DND-41 (cell line): ENCODE results near the gene ANXA3.

Experiments used
- ATAC-seq: fragments of 200-7000 bp; cut with Tn5 transposase; 3 replicates; pipeline ENCODE4 v1.9.1; 2021; ENCODE audit warnings: low read depth; ENCODE audit not compliant: insufficient read depth
- DNase-seq: peaks from one replicate; pipeline ENCODE4 v3.0.0-alpha.2; 2020
- H2AFZ ChIP-seq: 2 replicates; pipeline ENCODE4 v1.6.0; 2012; ENCODE audit warnings: low read depth, low read length
- H3K27ac ChIP-seq: 2 replicates; pipeline ENCODE4 v1.5.1; 2012; ENCODE audit warnings: low read length, inconsistent platforms
- H3K27me3 ChIP-seq: fragments of 200-600 bp; sonication (generic); 2 replicates; pipeline ENCODE4 v1.6.0; 2012; ENCODE audit warnings: low read length, mild to moderate bottlenecking, inconsistent platforms; ENCODE audit not compliant: insufficient read depth, poor library complexity
- H3K36me3 ChIP-seq: 2 replicates; pipeline ENCODE4 v1.5.1; 2012; ENCODE audit warnings: low read length, inconsistent platforms; ENCODE audit not compliant: insufficient read depth
- H3K4me1 ChIP-seq: 2 replicates; pipeline ENCODE4 v1.5.1; 2012; ENCODE audit warnings: mild to moderate bottlenecking, low read length; ENCODE audit not compliant: insufficient read depth
- H3K4me2 ChIP-seq: 2 replicates; pipeline ENCODE4 v1.6.0; 2012; ENCODE audit warnings: mild to moderate bottlenecking, moderate library complexity, low read length, inconsistent platforms; ENCODE audit not compliant: insufficient read depth
- H3K4me3 ChIP-seq, 2 experiments: fragments of 200-600 bp in 1 of 2; shearing (Covaris generic) in 1 of 2; 2 replicates each; pipeline ENCODE4 v1.5.1; 2012 to 2016; ENCODE audit warnings: inconsistent platforms in 2 of 2, low read length in 2 of 2, mild to moderate bottlenecking in 2 of 2, low read depth in 1 of 2, moderate library complexity in 1 of 2
- H3K79me2 ChIP-seq: 2 replicates; pipeline ENCODE4 v1.6.0; 2012; ENCODE audit warnings: low read length, inconsistent platforms; ENCODE audit not compliant: insufficient read depth
- H3K9ac ChIP-seq: 2 replicates; pipeline ENCODE4 v1.6.0; 2012; ENCODE audit warnings: low read depth, mild to moderate bottlenecking, inconsistent platforms, low read length, moderate library complexity
- H3K9me3 ChIP-seq: 2 replicates; pipeline ENCODE4 v1.5.1; 2012; ENCODE audit warnings: low read length, moderate library complexity, mild to moderate bottlenecking, inconsistent platforms; ENCODE audit not compliant: insufficient read depth, severe bottlenecking
- H4K20me1 ChIP-seq: 2 replicates; pipeline ENCODE4 v1.6.0; 2012; ENCODE audit warnings: low read length; ENCODE audit not compliant: insufficient read depth
- CTCF ChIP-seq: IDR thresholded peaks from 2 replicates; pipeline ENCODE4 v1.5.1; 2012; ENCODE audit warnings: borderline replicate concordance, low read length, moderate library complexity, mild to moderate bottlenecking; ENCODE audit not compliant: poor library complexity, severe bottlenecking; ENCODE audit errors: extremely low read depth
- EZH2 ChIP-seq: IDR thresholded peaks from 3 replicates; pipeline ENCODE4 v1.6.1; 2012; ENCODE audit warnings: borderline replicate concordance, low read depth, mild to moderate bottlenecking, moderate library complexity, low read length, inconsistent platforms; ENCODE audit not compliant: severe bottlenecking

The ANXA3 gene

DNA sequence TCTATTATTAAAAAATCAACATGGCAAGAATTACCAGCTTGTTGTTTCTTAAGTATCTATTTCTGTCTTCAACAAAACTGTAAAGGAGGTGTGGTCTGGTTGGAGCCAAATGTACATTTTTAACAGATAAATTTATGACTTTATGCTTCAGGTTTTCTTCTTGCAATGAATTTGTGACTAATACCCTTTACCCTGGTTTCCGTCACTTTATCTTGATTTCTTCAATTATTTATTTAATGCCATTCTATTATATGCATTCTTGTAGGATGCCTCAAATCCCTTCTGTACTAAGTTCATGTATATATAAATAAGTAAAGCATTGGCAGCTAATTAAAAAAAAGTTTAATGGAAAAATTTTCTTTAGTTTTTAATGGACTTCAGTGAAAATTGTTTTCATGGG, 41.5 kb upstream of the ANXA3 start:
- ATAC-seq (no peak), DNase-seq (no peak)
- no peak for TF ChIP-seq EZH2
- no peak for TF ChIP-seq CTCF
- H3K4me1 ChIP-seq, result no peaks in the 10 kb centered on the region
- no peaks in the 10 kb centered on the region for H3K9me3 ChIP-seq
- no peaks in the 10 kb centered on the region for H3K36me3 ChIP-seq
- no peak overlapping the region for H3K4me2 ChIP-seq
- no peak overlapping the region for H3K9ac ChIP-seq
- H3K27me3 ChIP-seq, result no peaks in the 10 kb centered on the region
- H3K4me3 ChIP-seq, result no peak overlapping the region
- no peak overlapping the region for H2AFZ ChIP-seq
- no peaks in the 10 kb centered on the region for H3K79me2 ChIP-seq
- H4K20me1 ChIP-seq, result no peaks in the 10 kb centered on the region
- H3K27ac ChIP-seq, result no peak overlapping the region

DNA sequence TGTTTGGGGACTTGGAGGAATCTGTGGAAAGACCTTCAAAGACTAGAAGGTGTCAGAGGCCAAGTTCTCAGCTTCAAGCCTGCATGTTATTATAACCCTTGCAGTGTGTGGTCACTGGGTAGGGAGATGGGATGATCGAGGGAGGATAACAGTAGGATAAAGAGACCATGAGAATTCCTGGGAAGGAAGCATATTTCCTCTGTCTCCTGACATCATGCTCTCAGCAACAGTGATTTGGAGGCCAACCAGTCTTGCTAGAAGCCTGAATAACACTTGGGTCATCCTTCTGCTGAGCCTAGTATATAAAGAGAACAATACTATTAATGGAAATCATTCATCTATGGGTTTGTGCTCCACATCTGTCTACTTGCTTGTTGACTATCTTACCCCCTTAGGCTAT, 40.9 kb upstream of the ANXA3 start:
- no peak for ATAC-seq
- no peak overlapping the region for H3K4me3 ChIP-seq
- H3K4me1 ChIP-seq, result no peaks in the 10 kb centered on the region
- H3K27me3 ChIP-seq, result no peaks in the 10 kb centered on the region
- H3K27ac ChIP-seq, result no peak overlapping the region
- no peak overlapping the region for H3K9ac ChIP-seq
- H3K9me3 ChIP-seq, result no peaks in the 10 kb centered on the region
- no peak overlapping the region for H3K4me2 ChIP-seq
- no peaks in the 10 kb centered on the region for H4K20me1 ChIP-seq
- H3K79me2 ChIP-seq, result no peaks in the 10 kb centered on the region
- no peak for DNase-seq
- no peaks in the 10 kb centered on the region for H3K36me3 ChIP-seq
- H2AFZ ChIP-seq, result no peak overlapping the region
- TF ChIP-seq EZH2 (no peak), CTCF (no peak)

GRCh38 chr4:78512357-78512920, 39.1 kb upstream of the ANXA3 start:
- DNase-seq (no peak), ATAC-seq (no peak)
- no peak overlapping the region for H3K27ac ChIP-seq
- TF ChIP-seq CTCF (no peak), EZH2 (no peak)
- H3K4me2 ChIP-seq, result no peak overlapping the region
- no peaks in the 10 kb centered on the region for H3K27me3 ChIP-seq
- H4K20me1 ChIP-seq, result no peaks in the 10 kb centered on the region
- no peaks in the 10 kb centered on the region for H3K79me2 ChIP-seq
- no peaks in the 10 kb centered on the region for H3K36me3 ChIP-seq
- no peak overlapping the region for H2AFZ ChIP-seq
- no peak overlapping the region for H3K4me3 ChIP-seq
- no peaks in the 10 kb centered on the region for H3K9me3 ChIP-seq
- H3K4me1 ChIP-seq, result no peaks in the 10 kb centered on the region
- no peak overlapping the region for H3K9ac ChIP-seq

DNA sequence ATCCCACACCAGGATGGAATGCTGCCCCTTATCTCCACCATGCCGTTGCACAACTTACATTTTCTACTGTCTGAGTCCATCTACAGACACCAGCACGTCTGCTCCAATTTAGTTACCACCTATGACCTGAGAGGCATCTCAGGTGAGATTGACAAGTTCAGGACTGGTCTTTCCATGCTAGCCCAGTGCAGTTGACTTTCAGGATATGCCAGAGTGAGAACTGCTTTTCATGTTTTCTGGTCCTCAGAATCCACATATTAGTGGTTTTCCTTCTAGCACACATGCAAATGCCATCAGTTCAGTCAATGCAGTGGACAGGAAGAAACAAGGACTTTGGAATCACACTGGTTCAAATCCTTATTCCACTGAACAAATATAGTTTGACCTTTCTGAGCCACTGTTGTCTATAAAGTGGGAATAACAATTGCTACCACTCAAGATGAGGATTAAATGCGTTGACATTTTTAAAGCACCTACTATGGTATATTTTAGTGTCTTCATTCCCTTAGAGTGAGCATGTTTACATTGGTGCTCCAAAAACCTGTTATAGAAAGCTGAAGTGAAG, 38.1 kb upstream of the ANXA3 start:
- Histone ChIP-seq H3K4me3 (no peak overlapping the region), H3K4me2 (no peak overlapping the region), H3K4me1 (no peaks in the 10 kb centered on the region), H3K79me2 (no peaks in the 10 kb centered on the region), H3K9me3 (no peaks in the 10 kb centered on the region), H3K27me3 (no peaks in the 10 kb centered on the region), H4K20me1 (no peaks in the 10 kb centered on the region), H2AFZ (no peak overlapping the region), H3K9ac (no peak overlapping the region), H3K36me3 (no peaks in the 10 kb centered on the region), H3K27ac (no peak overlapping the region)
- DNase-seq (no peak), ATAC-seq (no peak)
- TF ChIP-seq CTCF, result no peak
- TF ChIP-seq EZH2, result no peak
